ENCODE measurements around the gene SEPTIN2.
"Not testable (repeated sequence)": the region's sequence is repeated elsewhere in the genome, so short reads cannot be mapped to it uniquely, and the experiment has no call there.

SEPTIN2 gene

GRCh38 chr2:241273210-241274020 lies 42.3 kb upstream of the SEPTIN2 start:
- H3K9ac ChIP-seq (ENCODE audit: low read depth in 1 of 2, low read length in 2 of 2), result peak overlapping the region; percentile 55 to 72
- peaks cover 20 to 25% of the 10 kb centered on the region in 2 donors for H3K4me1 ChIP-seq (ENCODE audit: control insufficient read depth in 2 of 2, insufficient read depth in 2 of 2, low read length in 2 of 2)
- H3K36me3 ChIP-seq (ENCODE audit: control insufficient read depth in 2 of 2, insufficient read depth in 2 of 2, low read length in 2 of 2), result peaks cover 3 to 9% of the 10 kb centered on the region in 2 donors
- H3K27me3 ChIP-seq (ENCODE audit: control insufficient read depth in 2 of 2, insufficient read depth in 2 of 2, low read length in 2 of 2), result no peaks in the 10 kb centered on the region
- peak overlapping the region; percentile 75 to 76 for H3K4me3 ChIP-seq (ENCODE audit: low read length in 2 of 2)
- no peaks in the 10 kb centered on the region for H3K9me3 ChIP-seq (ENCODE audit: control insufficient read depth in 2 of 2, low read length in 2 of 2)
- peak overlapping the region; percentile 71 to 79 for H3K27ac ChIP-seq (ENCODE audit: low read depth in 2 of 2, low read length in 2 of 2)

GRCh38 chr2:241274127-241274526 lies 41.6 kb upstream of the SEPTIN2 start:
- Histone ChIP-seq H3K27me3 (ENCODE audit: control insufficient read depth in 2 of 2, insufficient read depth in 2 of 2, low read length in 2 of 2) (no peaks in the 10 kb centered on the region), H3K4me3 (ENCODE audit: low read length in 2 of 2) (no peak overlapping the region), H3K36me3 (ENCODE audit: control insufficient read depth in 2 of 2, insufficient read depth in 2 of 2, low read length in 2 of 2) (peaks cover 3% of the 10 kb centered on the region in 2 donors), H3K27ac (ENCODE audit: low read depth in 2 of 2, low read length in 2 of 2) (no peak overlapping the region), H3K9ac (ENCODE audit: low read depth in 1 of 2, low read length in 2 of 2) (no peak overlapping the region), H3K9me3 (ENCODE audit: control insufficient read depth in 2 of 2, low read length in 2 of 2) (no peaks in the 10 kb centered on the region), H3K4me1 (ENCODE audit: control insufficient read depth in 2 of 2, insufficient read depth in 2 of 2, low read length in 2 of 2) (peaks cover 20 to 25% of the 10 kb centered on the region in 2 donors)

GRCh38 chr2:241275504-241275903 lies 40.2 kb upstream of the SEPTIN2 start:
- Histone ChIP-seq H3K4me3 (ENCODE audit: low read length in 2 of 2) (no peak overlapping the region), H3K27ac (ENCODE audit: low read depth in 2 of 2, low read length in 2 of 2) (no peak overlapping the region), H3K36me3 (ENCODE audit: control insufficient read depth in 2 of 2, insufficient read depth in 2 of 2, low read length in 2 of 2) (no peaks in the 10 kb centered on the region), H3K27me3 (ENCODE audit: control insufficient read depth in 2 of 2, insufficient read depth in 2 of 2, low read length in 2 of 2) (no peaks in the 10 kb centered on the region), H3K4me1 (ENCODE audit: control insufficient read depth in 2 of 2, insufficient read depth in 2 of 2, low read length in 2 of 2) (peaks cover 14 to 16% of the 10 kb centered on the region in 2 donors), H3K9ac (ENCODE audit: low read depth in 1 of 2, low read length in 2 of 2) (no peak overlapping the region), H3K9me3 (ENCODE audit: control insufficient read depth in 2 of 2, low read length in 2 of 2) (no peaks in the 10 kb centered on the region)

GRCh38 chr2:241275910-241276309 lies 39.8 kb upstream of the SEPTIN2 start:
- peaks cover 11 to 12% of the 10 kb centered on the region in 2 donors for H3K4me1 ChIP-seq (ENCODE audit: control insufficient read depth in 2 of 2, insufficient read depth in 2 of 2, low read length in 2 of 2)

GRCh38 chr2:241278306-241278705 lies 37.4 kb upstream of the SEPTIN2 start:
- not testable (repeated sequence) for H3K4me1 ChIP-seq (ENCODE audit: control insufficient read depth in 2 of 2, insufficient read depth in 2 of 2, low read length in 2 of 2); H3K27me3 ChIP-seq (ENCODE audit: control insufficient read depth in 2 of 2, insufficient read depth in 2 of 2, low read length in 2 of 2); H3K27ac ChIP-seq (ENCODE audit: low read depth in 2 of 2, low read length in 2 of 2); H3K4me3 ChIP-seq (ENCODE audit: low read length in 2 of 2); H3K36me3 ChIP-seq (ENCODE audit: control insufficient read depth in 2 of 2, insufficient read depth in 2 of 2, low read length in 2 of 2); H3K9ac ChIP-seq (ENCODE audit: low read depth in 1 of 2, low read length in 2 of 2); H3K9me3 ChIP-seq (ENCODE audit: control insufficient read depth in 2 of 2, low read length in 2 of 2)

More at GRCh38 chr2:241275910-241276309, 39.8 kb upstream of the SEPTIN2 start:
- Histone ChIP-seq H3K9me3 (ENCODE audit: control insufficient read depth in 2 of 2, low read length in 2 of 2) (no peaks in the 10 kb centered on the region), H3K27ac (ENCODE audit: low read depth in 2 of 2, low read length in 2 of 2) (no peak overlapping the region), H3K4me3 (ENCODE audit: low read length in 2 of 2) (no peak overlapping the region), H3K27me3 (ENCODE audit: control insufficient read depth in 2 of 2, insufficient read depth in 2 of 2, low read length in 2 of 2) (no peaks in the 10 kb centered on the region), H3K36me3 (ENCODE audit: control insufficient read depth in 2 of 2, insufficient read depth in 2 of 2, low read length in 2 of 2) (no peaks in the 10 kb centered on the region), H3K9ac (ENCODE audit: low read depth in 1 of 2, low read length in 2 of 2) (no peak overlapping the region)

GRCh38 chr2:241279413-241279812 lies 36.3 kb upstream of the SEPTIN2 start:
- no peaks in the 10 kb centered on the region for H3K4me1 ChIP-seq (ENCODE audit: control insufficient read depth in 2 of 2, insufficient read depth in 2 of 2, low read length in 2 of 2)
- H3K27me3 ChIP-seq (ENCODE audit: control insufficient read depth in 2 of 2, insufficient read depth in 2 of 2, low read length in 2 of 2), result no peaks in the 10 kb centered on the region
- H3K9me3 ChIP-seq (ENCODE audit: control insufficient read depth in 2 of 2, low read length in 2 of 2), result no peaks in the 10 kb centered on the region

GRCh38 chr2:241279828-241280227 lies 35.9 kb upstream of the SEPTIN2 start:
- Histone ChIP-seq H3K4me3 (ENCODE audit: low read length in 2 of 2) (no peak overlapping the region), H3K9me3 (ENCODE audit: control insufficient read depth in 2 of 2, low read length in 2 of 2) (no peaks in the 10 kb centered on the region), H3K4me1 (ENCODE audit: control insufficient read depth in 2 of 2, insufficient read depth in 2 of 2, low read length in 2 of 2) (no peaks in the 10 kb centered on the region), H3K36me3 (ENCODE audit: control insufficient read depth in 2 of 2, insufficient read depth in 2 of 2, low read length in 2 of 2) (no peaks in the 10 kb centered on the region), H3K27me3 (ENCODE audit: control insufficient read depth in 2 of 2, insufficient read depth in 2 of 2, low read length in 2 of 2) (no peaks in the 10 kb centered on the region), H3K27ac (ENCODE audit: low read depth in 2 of 2, low read length in 2 of 2) (no peak overlapping the region), H3K9ac (ENCODE audit: low read depth in 1 of 2, low read length in 2 of 2) (no peak overlapping the region)

More at GRCh38 chr2:241279413-241279812, 36.3 kb upstream of the SEPTIN2 start:
- no peak overlapping the region for H3K4me3 ChIP-seq (ENCODE audit: low read length in 2 of 2)
- H3K27ac ChIP-seq (ENCODE audit: low read depth in 2 of 2, low read length in 2 of 2), result no peak overlapping the region
- no peaks in the 10 kb centered on the region for H3K36me3 ChIP-seq (ENCODE audit: control insufficient read depth in 2 of 2, insufficient read depth in 2 of 2, low read length in 2 of 2)
- H3K9ac ChIP-seq (ENCODE audit: low read depth in 1 of 2, low read length in 2 of 2), result no peak overlapping the region

GRCh38 chr2:241280291-241280690 lies 35.4 kb upstream of the SEPTIN2 start:
- Histone ChIP-seq H3K4me3 (ENCODE audit: low read length in 2 of 2) (no peak overlapping the region), H3K9ac (ENCODE audit: low read depth in 1 of 2, low read length in 2 of 2) (no peak overlapping the region), H3K36me3 (ENCODE audit: control insufficient read depth in 2 of 2, insufficient read depth in 2 of 2, low read length in 2 of 2) (no peaks in the 10 kb centered on the region)

GRCh38 chr2:241282555-241282954 lies 33.2 kb upstream of the SEPTIN2 start:
- Histone ChIP-seq H3K27me3 (ENCODE audit: control insufficient read depth in 2 of 2, insufficient read depth in 2 of 2, low read length in 2 of 2) (no peaks in the 10 kb centered on the region), H3K27ac (ENCODE audit: low read depth in 2 of 2, low read length in 2 of 2) (no peak overlapping the region), H3K9me3 (ENCODE audit: control insufficient read depth in 2 of 2, low read length in 2 of 2) (no peaks in the 10 kb centered on the region), H3K4me1 (ENCODE audit: control insufficient read depth in 2 of 2, insufficient read depth in 2 of 2, low read length in 2 of 2) (no peaks in the 10 kb centered on the region), H3K36me3 (ENCODE audit: control insufficient read depth in 2 of 2, insufficient read depth in 2 of 2, low read length in 2 of 2) (no peaks in the 10 kb centered on the region), H3K9ac (ENCODE audit: low read depth in 1 of 2, low read length in 2 of 2) (no peak overlapping the region), H3K4me3 (ENCODE audit: low read length in 2 of 2) (no peak overlapping the region)

More at GRCh38 chr2:241280291-241280690, 35.4 kb upstream of the SEPTIN2 start:
- Histone ChIP-seq H3K27ac (ENCODE audit: low read depth in 2 of 2, low read length in 2 of 2) (no peak overlapping the region), H3K27me3 (ENCODE audit: control insufficient read depth in 2 of 2, insufficient read depth in 2 of 2, low read length in 2 of 2) (no peaks in the 10 kb centered on the region), H3K4me1 (ENCODE audit: control insufficient read depth in 2 of 2, insufficient read depth in 2 of 2, low read length in 2 of 2) (no peaks in the 10 kb centered on the region), H3K9me3 (ENCODE audit: control insufficient read depth in 2 of 2, low read length in 2 of 2) (no peaks in the 10 kb centered on the region)

GRCh38 chr2:241285596-241285995 lies 30.1 kb upstream of the SEPTIN2 start:
- Histone ChIP-seq H3K27ac (ENCODE audit: low read depth in 2 of 2, low read length in 2 of 2) (no peak overlapping the region), H3K4me1 (ENCODE audit: control insufficient read depth in 2 of 2, insufficient read depth in 2 of 2, low read length in 2 of 2) (peaks cover 0 to 3% of the 10 kb centered on the region in 2 donors), H3K36me3 (ENCODE audit: control insufficient read depth in 2 of 2, insufficient read depth in 2 of 2, low read length in 2 of 2) (no peaks in the 10 kb centered on the region), H3K27me3 (ENCODE audit: control insufficient read depth in 2 of 2, insufficient read depth in 2 of 2, low read length in 2 of 2) (no peaks in the 10 kb centered on the region), H3K9ac (ENCODE audit: low read depth in 1 of 2, low read length in 2 of 2) (no peak overlapping the region), H3K9me3 (ENCODE audit: control insufficient read depth in 2 of 2, low read length in 2 of 2) (no peaks in the 10 kb centered on the region), H3K4me3 (ENCODE audit: low read length in 2 of 2) (no peak overlapping the region)
